Activated CD4-positive, alpha-beta T cell treated with anti-CD3 and anti-CD28 coated beads, Interleukin-2, amount 10 ng/mL, durations not matched to agents 24 days and 14 days (primary cell): ENCODE results near the gene TSPAN19. TPM values are rescaled to one million over a fixed set of nuclear protein-coding genes. Genes with fewer than 3 reads are reported as not detected.

Experiments
- DNase-seq: peaks from one replicate; pipeline ENCODE4 v3.0.0; 2022
- H3K27ac Mint-ChIP-seq: one replicate; pipeline ENCODE4 v1.8.0; 2022; ENCODE audit warnings: mild to moderate bottlenecking, mixed read lengths
- H3K27me3 Mint-ChIP-seq: one replicate; pipeline ENCODE4 v1.8.0; 2022; ENCODE audit warnings: mixed read lengths
- H3K36me3 Mint-ChIP-seq: one replicate; pipeline ENCODE4 v1.8.0; 2022; ENCODE audit warnings: low read depth, mild to moderate bottlenecking, mixed read lengths
- H3K4me1 Mint-ChIP-seq: one replicate; pipeline ENCODE4 v1.8.0; 2021; ENCODE audit warnings: mixed read lengths
- H3K4me3 Mint-ChIP-seq: one replicate; pipeline ENCODE4 v1.8.0; 2022; ENCODE audit warnings: mild to moderate bottlenecking, moderate library complexity, mixed read lengths
- H3K9me3 Mint-ChIP-seq: one replicate; pipeline ENCODE4 v1.8.0; 2021; ENCODE audit warnings: mixed read lengths
- intact Hi-C: fragments of 100-400 bp; cut with micrococcal nuclease; formaldehyde crosslinking; loops from one replicate; pipeline ENCODE4 v1.15.1; 2023
- total RNA-seq: library from RNA; stranded (reverse); gene quantifications from 2 replicates; pipeline ENCODE4 v1.2.3, GENCODE V29; 2022

The TSPAN19 gene
- total RNA-seq, 1 donor from 2014 or later: not detected

- intact Hi-C loops: no loop called here
- no peaks in the 10 kb centered on the region for H3K9me3 Mint-ChIP-seq
- H3K27ac Mint-ChIP-seq: no peak overlapping the region
- no peaks in the 10 kb centered on the region for H3K27me3 Mint-ChIP-seq
- H3K36me3 Mint-ChIP-seq: no peaks in the 10 kb centered on the region
- no peaks in the 10 kb centered on the region for H3K4me1 Mint-ChIP-seq
- no peak overlapping the region for H3K4me3 Mint-ChIP-seq
- no peak for DNase-seq
These were observed 50.0 kb downstream of the TSPAN19 start for GRCh38 chr12:84986117-84986516.

GRCh38 chr12:84983289-84983688 lies 52.8 kb downstream of the TSPAN19 start:
- H3K27ac Mint-ChIP-seq: no peak overlapping the region
- H3K4me1 Mint-ChIP-seq: no peaks in the 10 kb centered on the region
- no peak for DNase-seq
- H3K36me3 Mint-ChIP-seq: no peaks in the 10 kb centered on the region
- intact Hi-C loops: no loop called here
- H3K4me3 Mint-ChIP-seq: no peak overlapping the region
- no peaks in the 10 kb centered on the region for H3K27me3 Mint-ChIP-seq
- H3K9me3 Mint-ChIP-seq: no peaks in the 10 kb centered on the region

- intact Hi-C loops: no loop called here
- H3K36me3 Mint-ChIP-seq: no peaks in the 10 kb centered on the region
- no peak overlapping the region for H3K27ac Mint-ChIP-seq
- no peak for DNase-seq
- H3K4me3 Mint-ChIP-seq: no peak overlapping the region
- H3K4me1 Mint-ChIP-seq: no peaks in the 10 kb centered on the region
- H3K9me3 Mint-ChIP-seq: no peaks in the 10 kb centered on the region
- H3K27me3 Mint-ChIP-seq: no peaks in the 10 kb centered on the region
These were observed 53.2 kb downstream of the TSPAN19 start for GRCh38 chr12:84982888-84983287.

DNA sequence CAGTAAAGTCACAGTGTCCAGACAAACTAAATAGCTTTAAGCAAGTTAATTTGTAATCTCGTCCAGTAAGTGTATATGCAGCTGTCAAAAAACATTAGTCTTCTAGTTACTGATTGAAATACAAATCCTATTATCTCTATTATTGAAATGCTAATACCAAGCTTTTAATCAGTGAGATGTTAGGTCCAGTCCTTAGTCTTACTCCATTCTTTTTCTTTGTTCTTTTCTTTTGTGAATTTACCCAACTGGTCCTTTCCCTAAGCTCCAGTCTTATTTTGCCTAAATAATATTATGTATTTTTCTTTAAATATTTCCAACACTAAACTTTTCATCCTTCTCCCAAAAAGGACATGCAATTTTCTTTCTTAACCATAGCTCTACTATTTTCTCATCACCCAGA lies 57.2 kb downstream of the TSPAN19 start:
- Mint-ChIP-seq H3K4me1 (no peaks in the 10 kb centered on the region), H3K4me3 (no peak overlapping the region), H3K36me3 (no peaks in the 10 kb centered on the region), H3K9me3 (no peaks in the 10 kb centered on the region), H3K27me3 (no peaks in the 10 kb centered on the region), H3K27ac (no peak overlapping the region)
- DNase-seq: no peak
- intact Hi-C loops: no loop called here

GRCh38 chr12:84976133-84976532 lies 59.9 kb downstream of the TSPAN19 start:
- no peaks in the 10 kb centered on the region for H3K27me3 Mint-ChIP-seq
- H3K9me3 Mint-ChIP-seq: no peaks in the 10 kb centered on the region
- H3K27ac Mint-ChIP-seq: no peak overlapping the region
- no peak overlapping the region for H3K4me3 Mint-ChIP-seq
- DNase-seq: no peak
- intact Hi-C loops: no loop called here
- H3K36me3 Mint-ChIP-seq: no peaks in the 10 kb centered on the region
- H3K4me1 Mint-ChIP-seq: no peaks in the 10 kb centered on the region

GRCh38 chr12:84974155-84974815 lies 61.8 kb downstream of the TSPAN19 start:
- no peaks in the 10 kb centered on the region for H3K9me3 Mint-ChIP-seq
- intact Hi-C loops: no loop called here

GRCh38 chr12:84973026-84973425 lies 63.1 kb downstream of the TSPAN19 start:
- intact Hi-C loops: no loop called here

More at GRCh38 chr12:84974155-84974815, 61.8 kb downstream of the TSPAN19 start:
- Mint-ChIP-seq H3K4me3 (no peak overlapping the region), H3K27me3 (no peaks in the 10 kb centered on the region), H3K27ac (no peak overlapping the region), H3K4me1 (no peaks in the 10 kb centered on the region), H3K36me3 (no peaks in the 10 kb centered on the region)
- DNase-seq: no peak

GRCh38 chr12:84969226-84969625 lies 66.9 kb downstream of the TSPAN19 start:
- Mint-ChIP-seq H3K9me3 (no peaks in the 10 kb centered on the region), H3K4me1 (no peaks in the 10 kb centered on the region), H3K4me3 (no peak overlapping the region), H3K27me3 (no peaks in the 10 kb centered on the region), H3K27ac (no peak overlapping the region), H3K36me3 (no peaks in the 10 kb centered on the region)
- intact Hi-C loops: no loop called here
- DNase-seq: no peak

More at GRCh38 chr12:84973026-84973425, 63.1 kb downstream of the TSPAN19 start:
- no peaks in the 10 kb centered on the region for H3K9me3 Mint-ChIP-seq
- H3K4me3 Mint-ChIP-seq: no peak overlapping the region
- no peak for DNase-seq
- H3K36me3 Mint-ChIP-seq: no peaks in the 10 kb centered on the region
- no peaks in the 10 kb centered on the region for H3K4me1 Mint-ChIP-seq
- H3K27me3 Mint-ChIP-seq: no peaks in the 10 kb centered on the region
- no peak overlapping the region for H3K27ac Mint-ChIP-seq

Other genes with a start within 250 kb of the TSPAN19 start
- gene SLC6A15, start 123.5 kb downstream of the TSPAN19 start, total RNA-seq: not detected in 2 replicates
- gene LRRIQ1, start 74 bp upstream of the TSPAN19 start, total RNA-seq: not detected in 2 replicates
- not detected in 2 replicates for gene ALX1, start 243.9 kb upstream of the TSPAN19 start, total RNA-seq